Panc1 (cell line): ENCODE data around the gene GLIPR1L2. TPM values are rescaled to one million over a fixed set of nuclear protein-coding genes. Genes with fewer than 3 reads are reported as not detected.

Source experiments
- ATAC-seq: fragments of 200-7000 bp; cut with Tn5 transposase; 2 replicates; pipeline ENCODE4 v1.9.1; 2020; ENCODE audit warnings: mild to moderate bottlenecking, moderate library complexity
- BruUV-seq: library from RNA; stranded (reverse); fragments of 400-500 nt; replicated peaks from 2 replicates; lab custom pipeline; 2021; lab: Mats Ljungman, UMichigan
- CTCF ChIA-PET: fragments of 300-600 bp; sonication (Branson Sonifier 250); formaldehyde crosslinking; loops from one replicate; lab custom pipeline; 2022; ENCODE audit warnings: antibody characterized with exemption; lab: Charles Lee
- POLR2A ChIA-PET: fragments of 300-600 bp; sonication (Branson Sonifier 250); formaldehyde crosslinking; loops from one replicate; lab custom pipeline; 2022; ENCODE audit warnings: antibody characterized with exemption; lab: Charles Lee
- DNase-seq: peaks from one replicate; pipeline ENCODE4 v3.0.0-alpha.2; 2010; ENCODE audit warnings: low read depth, low spot score
- H3K27ac ChIP-seq: 2 replicates; pipeline ENCODE4 v1.5.1; 2011; ENCODE audit warnings: mild to moderate bottlenecking, low read length, inconsistent platforms
- H3K27me3 ChIP-seq: fragments of 200-500 bp; sonication (Bioruptor generic); 2 replicates; pipeline ENCODE4 v1.6.0; 2014; ENCODE audit warnings: low read length, inconsistent platforms; ENCODE audit not compliant: control insufficient read depth, insufficient read depth
- H3K36me3 ChIP-seq: fragments of 200-500 bp; sonication (Bioruptor generic); 2 replicates; pipeline ENCODE4 v1.5.1; 2014; ENCODE audit warnings: inconsistent platforms, mild to moderate bottlenecking, low read length, moderate library complexity; ENCODE audit not compliant: control insufficient read depth, insufficient read depth
- H3K4me1 ChIP-seq: 2 replicates; pipeline ENCODE4 v1.5.1; 2011; ENCODE audit warnings: inconsistent platforms, mild to moderate bottlenecking, low read length, moderate library complexity; ENCODE audit not compliant: control insufficient read depth, insufficient read depth
- H3K4me3 ChIP-seq, 2 experiments: 2 replicates each; pipeline ENCODE4 v1.5.1; 2011 to 2012; ENCODE audit warnings: low read depth in 2 of 2, low read length in 2 of 2, mild to moderate bottlenecking in 2 of 2, inconsistent platforms in 1 of 2, moderate library complexity in 1 of 2
- H3K9me3 ChIP-seq: fragments of 200-500 bp; sonication (Bioruptor generic); 2 replicates; pipeline ENCODE4 v1.5.1; 2014; ENCODE audit warnings: low read depth, mild to moderate bottlenecking, inconsistent platforms, low read length, moderate library complexity; ENCODE audit not compliant: control insufficient read depth, insufficient read depth
- POLR2AphosphoS5 ChIP-seq: IDR thresholded peaks from 2 replicates; pipeline ENCODE4 v1.6.1; 2012; ENCODE audit warnings: mild to moderate bottlenecking, low read depth, low read length, moderate library complexity
- SIN3A ChIP-seq: IDR thresholded peaks from 2 replicates; pipeline ENCODE4 v1.6.1; 2012; ENCODE audit warnings: low read depth, mild to moderate bottlenecking, low read length, moderate library complexity, borderline replicate concordance; ENCODE audit not compliant: insufficient read depth
- TCF7L2 ChIP-seq: IDR thresholded peaks from 2 replicates; pipeline ENCODE4 v1.6.1; 2011; ENCODE audit warnings: mild to moderate bottlenecking, low read depth, low read length, inconsistent platforms
- in situ Hi-C: cut with HindIII; loops from 2 replicates; pipeline ENCODE4 v1.10.0; 2016; ENCODE audit warnings: low sequenced_read_pairs, low pct_unique_long_range_greater_than_20kb
- intact Hi-C: fragments of 100-400 bp; cut with micrococcal nuclease; formaldehyde crosslinking; loops from one replicate; pipeline ENCODE4 v1.10.0; 2022; ENCODE audit not compliant: unreplicated experiment
- total RNA-seq: library from RNA; stranded (reverse); gene quantifications from one replicate; pipeline ENCODE4 v1.2.1, GENCODE V29; 2021; ENCODE audit not compliant: unreplicated experiment
- TF ChIP-seq, protein P1 (sequence below): fragments of 450-650 bp; IDR thresholded peaks from 2 replicates; pipeline ENCODE4 v1.5.1; 2017; ENCODE audit warnings: mild to moderate bottlenecking

GLIPR1L2 gene
- total RNA-seq, 1 experiment from 2014 or later = 0.72 TPM

DNA sequence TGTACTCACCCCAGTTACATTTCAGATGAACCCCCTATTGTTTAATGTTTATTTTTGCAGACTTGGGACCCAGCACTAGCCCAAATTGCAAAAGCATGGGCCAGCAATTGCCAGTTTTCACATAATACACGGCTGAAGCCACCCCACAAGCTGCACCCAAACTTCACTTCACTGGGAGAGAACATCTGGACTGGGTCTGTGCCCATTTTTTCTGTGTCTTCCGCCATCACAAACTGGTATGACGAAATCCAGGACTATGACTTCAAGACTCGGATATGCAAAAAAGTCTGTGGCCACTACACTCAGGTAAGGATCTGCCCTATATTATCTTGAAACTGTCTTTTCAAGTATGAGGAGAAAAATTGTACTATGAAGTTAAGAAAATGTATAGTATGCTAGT, 90.9 kb downstream of the GLIPR1L2 start:
- ChIA-PET POLR2A (no interaction called here), CTCF (no interaction called here)
- ATAC-seq = no peak
- TF ChIP-seq, protein P1, sequence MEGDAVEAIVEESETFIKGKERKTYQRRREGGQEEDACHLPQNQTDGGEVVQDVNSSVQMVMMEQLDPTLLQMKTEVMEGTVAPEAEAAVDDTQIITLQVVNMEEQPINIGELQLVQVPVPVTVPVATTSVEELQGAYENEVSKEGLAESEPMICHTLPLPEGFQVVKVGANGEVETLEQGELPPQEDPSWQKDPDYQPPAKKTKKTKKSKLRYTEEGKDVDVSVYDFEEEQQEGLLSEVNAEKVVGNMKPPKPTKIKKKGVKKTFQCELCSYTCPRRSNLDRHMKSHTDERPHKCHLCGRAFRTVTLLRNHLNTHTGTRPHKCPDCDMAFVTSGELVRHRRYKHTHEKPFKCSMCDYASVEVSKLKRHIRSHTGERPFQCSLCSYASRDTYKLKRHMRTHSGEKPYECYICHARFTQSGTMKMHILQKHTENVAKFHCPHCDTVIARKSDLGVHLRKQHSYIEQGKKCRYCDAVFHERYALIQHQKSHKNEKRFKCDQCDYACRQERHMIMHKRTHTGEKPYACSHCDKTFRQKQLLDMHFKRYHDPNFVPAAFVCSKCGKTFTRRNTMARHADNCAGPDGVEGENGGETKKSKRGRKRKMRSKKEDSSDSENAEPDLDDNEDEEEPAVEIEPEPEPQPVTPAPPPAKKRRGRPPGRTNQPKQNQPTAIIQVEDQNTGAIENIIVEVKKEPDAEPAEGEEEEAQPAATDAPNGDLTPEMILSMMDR = no peak
- TF ChIP-seq POLR2AphosphoS5 = no peak
- TF ChIP-seq SIN3A = no peak
- TF ChIP-seq TCF7L2 = no peak
- no peaks in the 10 kb centered on the region for H3K9me3 ChIP-seq
- no TSS peak for BruUV-seq
- intact Hi-C loops (loop anchor here (5.0 to 10.0 kb wide), 3 partner anchors 89 to 787 kb away; partner anchors contain the start of genes CAPS2, GLIPR1L1 and GLIPR1L2), in situ Hi-C loops (no loop called here)
- H3K27ac ChIP-seq = peak overlapping the region; percentile 90
- no peak for DNase-seq
- H3K4me1 ChIP-seq = peaks cover 32% of the 10 kb centered on the region
- H3K27me3 ChIP-seq = no peaks in the 10 kb centered on the region
- H3K36me3 ChIP-seq = no peaks in the 10 kb centered on the region
- peak overlapping the region; percentile 45 to 70 for H3K4me3 ChIP-seq

Other genes starting within 250 kb of the GLIPR1L2 start
- not detected for gene KCNC2, start 181.2 kb upstream of the GLIPR1L2 start, total RNA-seq
- 11.8 TPM for gene CAPS2, start 60.8 kb upstream of the GLIPR1L2 start, total RNA-seq
- not detected for gene GLIPR1L1, start 56.4 kb upstream of the GLIPR1L2 start, total RNA-seq
- gene GLIPR1, start 89.7 kb downstream of the GLIPR1L2 start, total RNA-seq = 11.5 TPM
- 161 TPM for gene KRR1, start 120.5 kb downstream of the GLIPR1L2 start, total RNA-seq